Right lung (tissue), 5 donors: Measurements from ENCODE around the gene MSANTD1. TPM values are rescaled to one million over a fixed set of nuclear protein-coding genes. Genes with fewer than 3 reads are reported as not detected.

Experiments used
- DNase-seq, 2 donors: peaks; one replicate each; pipeline ENCODE4 v3.0.0-alpha.2; 2013
- polyA plus RNA-seq, 5 donors: library from polyadenylated mRNA; unstranded; fragments of 120-200 nt; gene quantifications; one replicate each; pipeline versions ENCODE4 v1.2.1 to v1.2.3, GENCODE V29; 2013; ENCODE audit warnings: inconsistent platforms in 1 of 5, low replicate concordance in 1 of 5; ENCODE audit not compliant: insufficient read length in 5 of 5, insufficient read depth in 1 of 5

MSANTD1 gene
- polyA plus RNA-seq, 5 donors: 0.45 to 1.00 (median 0.85) TPM

DNA sequence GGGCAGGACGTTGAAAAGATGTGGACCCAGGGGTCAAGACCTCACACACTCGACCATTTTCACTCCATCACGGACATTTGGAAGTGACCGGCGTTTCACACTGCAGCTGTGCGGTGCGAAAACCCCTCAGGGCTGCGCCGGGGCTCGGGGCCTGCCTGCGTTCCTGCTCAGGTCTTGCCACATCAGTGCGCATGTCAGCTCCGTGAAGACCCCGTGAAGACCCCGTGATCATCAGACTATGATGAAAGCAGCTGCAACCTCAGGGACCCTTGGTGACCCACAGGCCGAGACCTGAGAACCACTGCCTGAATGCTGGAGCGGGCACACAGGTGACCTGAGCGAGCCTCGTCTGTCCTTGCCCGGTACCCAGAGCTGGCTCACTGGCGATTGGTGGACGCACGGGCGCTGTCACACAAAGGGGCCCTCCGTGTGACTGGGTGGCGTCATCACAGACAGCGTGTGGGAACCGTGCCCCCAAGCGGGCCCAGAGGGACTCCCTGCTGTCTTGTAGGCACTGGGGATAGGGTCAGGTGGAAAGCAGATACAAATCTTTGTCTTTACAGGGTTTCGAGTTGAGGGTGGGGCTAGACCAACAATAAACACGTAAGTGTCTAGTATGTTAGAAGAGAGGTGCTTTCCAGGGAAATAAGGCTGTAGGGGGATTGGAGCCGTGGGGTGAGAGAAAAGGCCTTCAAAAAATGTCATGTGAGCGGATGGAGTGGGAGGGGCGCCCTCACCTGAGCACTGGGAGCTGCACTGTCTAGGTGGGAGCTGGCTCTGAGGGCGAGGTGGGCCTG is 12.7 kb downstream of the MSANTD1 start:
- no peak for DNase-seq

DNA sequence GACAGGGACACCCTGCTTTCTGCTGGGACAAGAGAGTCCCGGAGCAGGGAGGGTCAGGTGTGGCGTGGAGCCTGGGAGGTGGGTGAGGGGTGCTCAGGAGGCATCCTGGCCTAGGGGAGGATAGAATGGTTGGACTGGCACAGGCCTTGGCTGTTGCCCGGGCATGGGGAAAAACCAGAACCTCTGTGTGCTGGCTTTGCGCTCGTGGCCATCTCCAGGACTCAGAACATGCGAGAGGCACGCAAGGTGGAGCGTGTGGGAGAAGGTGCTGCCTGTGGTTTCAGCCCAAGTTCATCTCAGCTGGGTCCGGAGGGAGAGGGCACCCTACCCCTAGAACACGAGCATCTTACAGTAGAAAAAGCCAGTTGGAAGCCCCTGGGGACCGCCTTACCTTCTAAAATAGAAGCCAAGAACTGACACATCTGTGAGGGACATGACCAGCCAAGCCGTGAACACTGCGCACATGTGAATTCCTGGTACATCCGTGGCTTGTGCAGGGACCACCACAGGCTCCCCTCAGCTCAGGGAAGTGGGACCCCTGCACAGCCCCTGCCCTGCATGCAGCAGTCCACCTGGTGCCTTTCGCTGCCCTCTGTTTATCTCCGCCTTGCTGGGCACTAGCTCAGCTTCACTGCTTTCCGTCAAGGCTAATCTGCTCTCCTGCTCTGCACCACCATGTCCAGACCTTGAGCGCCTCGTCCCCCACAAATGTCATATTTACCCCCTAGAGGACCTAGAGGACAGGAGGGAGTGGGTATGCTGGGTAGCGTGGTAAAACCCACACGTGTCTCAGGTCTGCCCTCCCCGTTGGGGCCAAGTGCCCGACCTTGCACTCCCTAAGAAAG is 13.5 kb downstream of the MSANTD1 start:
- DNase-seq: no peak

DNA sequence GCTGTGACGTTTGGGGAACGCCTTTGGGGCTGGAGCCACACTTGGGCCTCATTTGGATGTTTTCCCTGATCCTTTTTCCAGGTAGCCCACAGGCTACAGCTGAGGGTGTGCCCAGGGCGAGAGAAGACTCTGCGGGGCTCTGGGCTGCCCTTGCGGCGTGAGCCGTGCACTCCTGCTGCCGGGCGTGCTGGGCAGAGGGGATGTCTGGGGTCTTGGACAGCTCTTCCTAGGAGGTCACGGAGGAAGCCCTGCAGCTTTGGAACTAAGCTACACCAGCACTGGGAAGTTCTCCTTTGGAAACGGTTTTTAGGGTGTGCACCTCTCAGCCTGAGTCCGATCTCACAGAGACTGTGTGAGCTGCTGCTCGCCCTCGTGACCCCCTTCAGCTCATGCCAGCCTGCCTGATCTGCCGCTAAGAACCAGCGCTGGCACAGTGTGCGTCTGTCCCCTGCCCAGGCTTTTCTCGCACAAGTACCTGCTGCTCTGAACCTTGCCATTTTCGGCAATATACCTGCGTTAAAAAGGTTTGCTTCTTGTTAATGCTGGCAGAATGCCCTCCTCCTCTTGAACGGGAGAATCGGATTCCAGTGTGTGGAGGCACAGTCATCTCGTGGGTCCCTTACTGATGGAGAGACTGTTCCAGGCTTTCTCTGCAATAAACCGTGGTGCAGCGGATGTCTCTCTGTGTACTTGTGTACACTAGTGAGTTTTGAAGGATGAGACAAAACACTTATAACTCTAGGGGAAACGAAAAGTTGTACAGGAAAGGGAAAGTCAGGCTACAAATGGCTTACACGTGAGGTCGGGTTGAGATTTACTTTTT is 14.3 kb downstream of the MSANTD1 start:
- no peak for DNase-seq

DNA sequence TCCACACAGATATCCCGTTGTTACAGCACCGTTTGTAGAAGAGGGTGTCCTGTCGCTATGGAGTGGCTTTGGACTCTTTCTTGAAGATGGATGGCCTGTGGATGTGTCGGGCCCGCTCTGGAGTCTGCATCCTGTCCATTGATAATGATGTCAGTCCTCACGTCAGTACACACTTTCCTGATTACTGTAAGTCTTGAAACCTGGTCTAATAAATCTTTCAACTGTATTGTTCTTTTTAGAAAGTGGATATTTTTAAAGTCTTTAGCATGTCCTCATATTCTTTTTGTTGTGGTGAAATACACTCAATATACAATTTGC is 14.9 kb downstream of the MSANTD1 start:
- no peak for DNase-seq

DNA sequence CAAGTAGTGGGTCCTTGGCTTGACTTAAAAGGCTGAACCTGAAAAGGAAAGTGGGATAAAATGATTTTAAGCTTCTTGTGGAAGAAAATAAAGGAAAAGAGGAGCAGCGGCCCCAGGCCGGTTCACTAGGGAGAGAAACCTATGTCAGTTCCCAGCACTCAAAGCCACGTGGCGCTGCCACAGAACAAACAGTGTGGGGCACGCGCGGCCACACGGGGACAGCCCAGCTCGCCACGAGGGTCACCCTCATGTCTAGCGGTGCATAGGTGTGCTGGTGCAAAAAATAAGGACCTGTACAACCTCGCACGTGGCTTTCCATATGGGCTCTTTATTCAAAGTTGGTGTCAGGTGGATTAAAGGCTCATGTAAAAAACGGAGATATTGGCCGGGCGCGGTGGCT is 17.1 kb downstream of the MSANTD1 start:
- DNase-seq: no peak

DNA sequence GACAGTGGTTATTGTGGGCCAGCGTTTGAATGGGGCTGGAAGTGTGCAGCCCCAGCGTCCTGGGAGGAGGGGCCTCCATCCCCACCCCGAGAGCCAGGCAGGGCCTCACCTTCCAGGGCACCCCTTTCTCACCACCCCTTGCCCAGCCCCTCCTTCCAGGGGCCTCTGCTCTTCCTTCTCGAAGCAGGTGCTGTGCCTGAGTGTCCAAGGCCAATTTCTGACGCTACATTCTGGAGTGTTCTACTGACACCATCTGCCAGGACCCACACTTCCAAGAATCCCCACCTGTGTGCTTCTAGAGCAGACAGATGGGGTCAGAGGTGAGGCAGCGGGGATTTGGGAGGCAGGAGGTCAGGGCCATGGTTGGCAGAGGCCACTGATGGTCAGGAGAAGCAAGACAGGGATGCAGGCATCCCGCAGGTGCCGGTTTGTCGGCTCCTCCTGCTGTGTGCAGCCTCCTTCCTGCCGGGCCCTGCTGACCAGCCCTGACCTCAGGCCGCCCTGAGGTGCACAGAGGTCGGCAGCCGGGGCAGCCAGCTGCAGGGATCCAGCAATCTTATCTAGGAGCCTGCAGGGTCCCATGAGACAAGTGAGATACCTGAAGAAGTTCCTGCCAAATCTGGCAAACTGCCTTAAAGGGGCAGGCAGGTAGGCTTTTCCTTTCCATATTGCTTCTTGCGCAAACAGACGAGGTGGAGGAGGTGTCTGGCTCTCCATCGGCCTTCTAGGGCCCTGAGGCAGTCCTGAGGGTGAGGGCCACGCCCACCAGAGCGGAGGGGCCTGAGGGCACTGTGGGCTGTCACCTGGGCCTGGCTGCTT is 18.8 kb downstream of the MSANTD1 start:
- DNase-seq: no peak

DNA sequence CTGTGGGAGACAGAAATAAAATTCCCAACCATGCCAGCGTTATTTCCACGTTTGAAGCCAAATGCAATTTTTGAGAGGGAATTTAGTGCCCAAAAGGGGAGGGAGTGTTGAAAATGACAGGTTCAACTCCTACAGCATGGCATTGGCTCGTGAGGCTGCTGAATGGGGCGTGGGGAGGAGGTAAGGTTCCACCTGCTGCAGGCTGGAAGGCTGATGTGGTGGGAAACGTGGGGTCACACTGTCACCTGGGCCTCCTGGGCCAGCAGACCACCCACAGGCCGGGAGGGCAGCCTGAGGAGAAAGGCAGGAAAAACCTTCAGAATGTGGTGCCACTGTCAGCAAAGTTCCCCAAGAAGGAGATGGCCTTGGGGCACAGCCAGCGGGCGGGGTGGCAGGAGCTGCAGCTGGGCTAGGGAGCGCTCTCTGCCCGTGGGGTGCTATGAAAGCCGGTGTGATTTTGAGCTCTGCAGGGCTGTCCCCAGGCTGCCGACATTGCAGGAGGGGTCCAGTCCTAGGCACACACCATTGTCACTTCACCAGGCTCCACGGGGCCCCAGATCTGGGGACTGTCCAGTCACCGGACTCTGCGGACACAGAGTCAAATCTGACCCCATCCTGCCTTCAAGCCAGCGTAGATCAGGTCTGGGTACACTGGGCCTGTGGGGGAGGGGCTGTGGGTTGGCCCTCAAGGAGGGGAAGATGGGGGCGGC is 19.6 kb downstream of the MSANTD1 start:
- DNase-seq: no peak

DNA sequence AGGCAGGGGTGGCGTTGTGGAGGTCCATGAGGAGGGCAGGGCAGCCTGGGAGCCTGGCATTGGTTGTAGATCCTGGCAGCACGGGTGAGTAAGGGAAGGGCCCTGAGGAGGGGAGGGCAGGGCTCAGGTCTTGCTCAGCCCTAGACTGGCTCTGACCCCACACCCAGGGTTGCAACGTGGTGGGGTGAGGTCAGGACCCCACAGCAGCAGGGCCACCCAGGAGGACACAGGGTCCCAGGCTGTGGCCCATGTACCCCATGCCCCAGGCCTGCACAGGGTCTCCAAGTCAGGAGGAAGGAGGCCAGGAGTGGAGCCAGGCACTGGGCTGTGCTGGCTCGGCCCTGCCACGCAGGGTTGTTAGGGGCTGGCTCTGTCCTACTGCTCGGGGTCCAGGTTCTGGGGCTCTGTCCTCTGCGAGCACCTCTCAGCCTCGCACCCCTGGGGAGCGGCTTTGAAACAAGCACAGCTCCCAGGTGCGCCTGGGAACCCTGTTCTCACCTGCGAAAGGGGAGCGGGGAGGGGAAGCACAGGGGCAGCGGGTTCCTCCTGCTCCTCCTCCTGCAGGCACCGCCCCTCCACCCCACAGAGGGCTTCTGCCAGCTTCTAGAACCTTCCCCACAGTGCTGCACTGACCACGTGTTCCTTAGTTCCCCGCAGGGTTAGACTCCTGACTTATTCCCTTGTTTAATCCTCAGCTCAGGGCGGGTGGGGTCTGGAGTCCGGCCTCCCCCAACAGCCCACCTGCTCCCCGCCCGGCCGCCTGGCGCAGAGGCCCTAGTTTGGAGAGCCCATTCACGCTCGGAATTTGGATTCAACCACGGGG is 20.4 kb downstream of the MSANTD1 start:
- DNase-seq: no peak

DNA sequence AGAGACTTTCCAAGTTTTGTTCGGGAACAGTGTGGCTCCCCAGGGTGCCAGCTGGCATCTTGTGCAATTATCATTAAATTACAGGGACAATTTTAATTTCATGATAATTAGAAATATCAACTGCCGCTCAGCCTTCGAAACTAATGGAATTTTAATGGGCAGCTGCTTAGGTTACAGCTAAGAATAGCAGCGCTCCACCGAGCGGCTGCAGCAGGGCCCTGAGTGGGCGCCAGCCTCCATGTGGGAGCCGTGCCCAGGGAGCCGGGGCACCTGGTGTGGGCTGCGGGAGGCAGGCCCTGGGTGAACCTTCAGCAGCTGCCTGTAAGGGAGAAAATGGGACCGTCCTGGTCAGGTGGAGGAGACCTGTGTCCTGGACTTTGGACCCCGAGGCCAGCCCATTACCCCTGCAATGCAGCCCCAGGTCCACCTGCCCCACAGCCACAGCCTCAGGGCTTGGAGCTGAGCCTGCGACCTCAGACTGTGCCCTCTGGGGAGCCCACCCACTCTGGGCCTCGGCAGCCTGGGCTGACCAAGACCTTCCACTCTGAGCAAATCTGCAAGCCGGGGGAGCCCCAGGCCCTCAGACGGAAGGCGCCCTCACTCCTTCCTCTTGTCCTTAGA is 21.1 kb downstream of the MSANTD1 start:
- no peak for DNase-seq

DNA sequence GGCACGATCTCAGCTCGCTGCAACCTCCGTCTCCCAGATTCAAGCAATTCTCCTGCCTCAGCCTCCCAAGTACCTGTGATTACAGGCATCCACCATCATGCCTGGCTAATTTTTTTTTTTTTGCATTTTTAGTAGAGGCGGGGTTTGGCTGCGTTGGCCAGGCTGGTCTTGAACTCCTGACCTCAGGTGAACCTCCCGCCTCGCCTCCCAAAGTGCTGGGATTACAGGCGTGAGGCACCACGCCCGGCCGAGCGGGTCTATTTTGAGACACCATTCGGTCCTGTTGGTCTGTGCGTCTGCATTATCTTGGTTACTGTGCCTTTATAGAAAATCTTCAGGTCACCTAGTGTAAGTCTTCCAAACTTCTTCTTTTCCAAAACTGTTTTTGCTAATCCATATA is 22.2 kb downstream of the MSANTD1 start:
- DNase-seq: no peak

DNA sequence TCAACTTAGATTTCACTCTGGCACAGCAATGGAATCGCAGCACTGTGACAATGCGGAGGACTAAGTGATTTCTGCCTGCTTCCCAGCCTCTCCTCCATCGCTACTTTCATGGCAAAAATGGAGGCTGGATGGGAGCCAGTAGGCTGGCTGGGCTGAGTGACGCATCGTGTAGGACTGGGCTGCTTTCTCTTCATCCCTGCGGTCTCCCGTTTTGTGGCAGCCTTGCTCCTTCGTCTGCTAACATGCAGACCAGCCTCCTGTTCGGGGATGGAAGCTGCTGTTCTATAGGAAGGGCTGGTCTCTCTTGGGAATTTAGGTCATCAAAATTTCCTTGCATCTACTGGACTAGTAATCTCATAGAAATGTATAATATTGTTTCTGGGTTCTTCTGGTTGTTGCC is 28.0 kb downstream of the MSANTD1 start:
- no peak for DNase-seq

DNA sequence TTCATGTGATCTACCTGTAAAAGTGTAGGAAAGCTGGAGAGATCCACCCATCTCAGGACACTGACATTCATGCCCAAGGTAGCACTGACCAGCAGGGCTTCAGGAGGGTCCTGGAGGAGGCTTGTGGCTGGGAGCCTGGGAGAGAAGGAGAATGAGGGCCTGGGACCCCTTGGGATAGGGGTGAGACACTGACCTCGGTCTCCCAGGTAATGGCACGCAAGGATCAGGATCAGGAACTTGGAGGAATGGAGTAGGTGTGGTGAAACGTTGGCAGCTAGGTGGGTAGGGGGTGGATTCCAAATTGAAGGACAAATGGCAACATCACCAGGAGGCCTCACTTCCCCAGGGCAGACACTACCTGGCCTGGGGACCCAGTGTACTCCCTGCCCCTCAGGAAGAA is 31.5 kb downstream of the MSANTD1 start:
- no peak for DNase-seq

DNA sequence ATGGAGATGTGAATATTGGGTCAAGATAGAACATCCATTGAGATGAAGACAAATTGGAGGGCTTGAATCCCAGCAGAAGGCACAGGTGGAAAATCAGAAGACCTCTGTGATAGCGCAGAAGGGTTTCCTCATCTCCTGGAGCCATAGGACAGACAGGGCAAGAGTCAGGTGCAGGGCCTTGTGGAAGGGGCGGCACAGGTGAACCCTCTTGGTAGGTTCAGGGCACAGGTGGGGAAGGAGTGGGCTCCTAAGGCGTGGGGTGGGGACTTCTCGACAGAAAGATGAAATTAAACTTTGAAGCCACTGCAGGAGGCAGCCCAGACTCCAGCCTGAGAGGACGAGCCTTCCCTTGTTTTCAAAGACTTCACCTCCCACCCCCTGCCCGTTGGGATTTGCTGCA is 34.5 kb downstream of the MSANTD1 start:
- no peak for DNase-seq

DNA sequence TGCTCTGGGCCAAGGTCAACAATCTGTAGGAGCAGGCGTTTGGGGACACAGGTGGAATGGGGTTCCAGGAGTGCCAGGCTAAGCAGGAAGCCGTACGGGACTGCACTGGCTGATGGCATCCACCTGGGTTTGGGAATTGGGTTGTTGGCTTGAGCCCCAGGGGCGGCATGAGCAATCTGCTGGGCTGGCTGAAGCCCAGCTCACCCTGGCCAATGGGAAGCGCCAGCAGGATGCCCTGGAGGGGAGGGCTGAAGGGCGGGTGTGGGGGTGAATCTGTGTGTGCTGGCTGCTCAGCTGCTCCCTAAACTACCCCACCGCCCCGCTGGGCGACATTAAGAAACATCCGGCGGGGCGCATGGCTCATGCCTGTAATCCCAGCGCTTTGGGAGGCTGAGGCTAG is 35.0 kb downstream of the MSANTD1 start:
- no peak for DNase-seq

DNA sequence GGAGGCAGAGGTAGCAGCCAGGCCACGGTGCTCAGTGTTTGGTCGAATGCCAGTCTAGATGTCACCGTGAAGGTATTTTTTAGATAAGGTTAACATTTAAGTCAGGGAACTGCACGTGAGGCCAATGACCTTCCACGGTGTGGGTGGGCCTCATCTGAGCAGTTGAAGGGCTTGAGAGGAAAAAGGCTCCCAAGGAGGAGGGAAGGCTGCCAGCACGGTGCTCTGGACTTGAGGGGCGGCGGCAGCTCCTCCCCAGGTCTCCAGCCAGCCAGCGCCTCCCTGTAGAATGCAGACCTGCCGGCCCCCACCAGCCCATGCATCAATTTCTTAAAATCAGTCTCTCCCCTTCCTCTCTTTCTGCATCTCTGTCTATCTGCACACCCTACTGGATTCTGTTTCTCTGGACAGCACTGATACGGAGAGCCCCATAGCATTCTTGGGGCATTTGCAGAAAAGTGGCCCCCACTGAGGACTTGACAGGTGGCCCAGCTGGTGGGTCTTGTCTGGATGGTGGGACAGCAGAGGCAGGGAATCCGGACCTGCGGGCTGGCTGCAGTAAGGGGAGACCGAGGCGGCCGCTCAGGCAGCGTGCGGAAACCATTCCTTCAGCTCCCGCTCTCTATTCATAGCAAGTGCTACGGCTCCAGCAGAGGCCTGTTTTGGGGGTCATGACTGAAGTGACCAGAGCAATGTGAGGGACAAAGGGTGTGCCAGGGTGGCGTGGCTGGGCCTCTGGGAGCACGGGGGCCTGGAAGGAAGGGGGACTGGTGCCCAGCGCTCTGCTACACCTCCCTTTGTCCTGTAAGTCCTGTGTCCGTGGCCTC is 36.0 kb downstream of the MSANTD1 start:
- no peak for DNase-seq

DNA sequence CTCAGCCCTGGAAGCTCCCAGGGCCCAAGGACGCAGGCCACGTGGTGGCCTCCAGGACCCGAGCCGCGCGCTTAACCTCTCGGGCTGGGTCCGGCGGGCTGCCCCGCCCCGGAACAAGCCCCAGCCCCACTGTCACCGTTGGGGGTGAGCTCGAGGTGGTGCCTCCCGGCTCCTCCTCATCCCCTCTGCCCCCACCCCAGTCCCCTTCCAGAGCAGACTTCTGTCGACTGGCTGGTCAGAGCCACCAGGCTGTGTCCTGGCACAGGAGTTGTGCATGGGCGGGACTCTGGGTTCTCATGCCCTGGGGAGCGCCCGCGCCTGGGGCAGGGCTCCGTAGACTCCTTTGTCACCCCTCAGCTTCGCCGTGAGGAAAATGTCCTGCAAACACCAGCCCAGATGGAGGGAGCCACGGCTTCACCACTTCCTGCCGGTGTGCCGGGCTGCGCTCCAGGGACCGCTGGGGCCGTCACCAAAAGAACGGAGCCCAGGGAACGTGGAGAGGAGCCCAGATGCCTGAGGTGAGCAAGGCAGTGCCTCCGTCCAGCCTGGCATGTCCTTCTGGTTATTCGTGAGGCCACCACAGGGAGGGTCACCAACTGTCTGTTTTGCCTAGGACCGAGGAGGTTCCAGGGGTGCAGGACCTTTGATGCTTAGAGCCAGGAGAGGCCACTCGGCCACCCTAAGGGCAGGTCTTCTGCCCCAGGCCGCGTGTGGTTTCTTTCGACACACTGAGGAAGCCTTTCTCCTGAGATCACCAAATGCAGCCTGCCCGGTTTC is 36.8 kb downstream of the MSANTD1 start:
- no peak for DNase-seq

DNA sequence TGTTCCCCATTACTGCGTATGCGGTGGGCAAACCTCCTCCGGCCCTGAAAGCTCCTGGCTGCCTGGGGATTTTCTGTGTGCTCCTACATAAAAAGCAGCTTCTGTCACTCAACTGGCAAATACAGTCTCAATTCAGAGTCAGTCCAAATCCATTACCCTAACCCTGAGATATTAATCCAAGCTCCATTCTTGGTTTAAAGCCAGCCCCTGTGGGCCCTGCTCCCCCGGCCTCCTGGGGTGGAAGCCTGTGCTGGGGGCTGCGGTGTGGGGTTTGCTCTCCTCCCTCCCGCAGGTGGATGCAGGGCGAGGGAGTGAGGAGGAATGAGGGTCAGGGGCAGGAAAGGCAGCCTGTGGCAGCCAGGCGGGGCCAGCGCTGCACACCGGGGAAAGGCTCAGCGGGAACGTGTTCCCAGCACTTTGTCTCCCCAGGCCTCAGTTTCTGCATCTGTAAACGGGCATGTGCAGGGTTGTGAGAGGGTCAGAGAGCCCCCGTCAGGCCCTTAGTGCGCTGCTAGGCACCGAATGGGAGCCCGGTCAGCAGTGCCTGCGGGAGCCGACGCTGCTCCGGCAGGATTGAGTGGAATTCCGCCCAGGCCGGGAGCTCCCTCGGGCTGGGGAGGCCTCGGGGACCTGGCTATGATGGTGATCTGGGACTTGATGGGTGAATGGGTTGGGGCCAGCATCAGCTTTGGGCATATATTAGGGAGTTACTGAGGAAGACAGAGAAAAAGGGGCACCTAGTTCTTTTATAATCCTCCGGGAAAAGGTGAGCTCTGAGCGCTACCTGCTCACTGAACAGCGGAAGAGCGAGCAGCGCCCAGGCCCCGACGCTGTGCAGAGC is 37.6 kb downstream of the MSANTD1 start:
- DNase-seq: no peak
